IMR-90 (cell line): ENCODE measurements around the gene AP3S1. TPM values are rescaled to one million over a fixed set of nuclear protein-coding genes. Genes with fewer than 3 reads are reported as not detected.

Experiments
- ATAC-seq: fragments of 200-7000 bp; cut with Tn5 transposase; 2 replicates; pipeline ENCODE4 v1.9.1; 2020; ENCODE audit warnings: low read depth, mild to moderate bottlenecking, moderate library complexity
- BruUV-seq: library from RNA; stranded (reverse); fragments of 400-500 nt; replicated peaks from 2 replicates; lab custom pipeline; 2021; lab: Mats Ljungman, UMichigan
- CTCF ChIA-PET: fragments of 300-600 bp; formaldehyde crosslinking; extraction: SDS; loops from one replicate; lab custom pipeline; 2021; ENCODE audit warnings: antibody characterized with exemption; lab: Yijun Ruan, JAX
- POLR2A ChIA-PET: fragments of 300-600 bp; sonication (Branson Sonifier 250); formaldehyde crosslinking; loops from one replicate; lab custom pipeline; 2022; ENCODE audit warnings: antibody characterized with exemption; ENCODE audit not compliant: unreplicated experiment; lab: Charles Lee
- DNase-seq: peaks from one replicate; pipeline ENCODE4 v3.0.0; 2013
- H2AFZ ChIP-seq: replicated peaks from 2 replicates; pipeline ENCODE3; 2013; ENCODE audit warnings: low read length, mild to moderate bottlenecking; ENCODE audit not compliant: poor library complexity
- H2AK5ac ChIP-seq: 2 replicates; pipeline ENCODE4 v1.6.1; 2013; ENCODE audit warnings: low read depth, low read length, inconsistent platforms
- H2AK9ac ChIP-seq: replicated peaks from 2 replicates; pipeline ENCODE3; 2013; ENCODE audit warnings: mild to moderate bottlenecking, low read depth, low read length, moderate library complexity; ENCODE audit not compliant: poor library complexity
- H2BK120ac ChIP-seq: 2 replicates; pipeline ENCODE4 v1.6.1; 2013; ENCODE audit warnings: low read depth, low read length, inconsistent platforms
- H2BK15ac ChIP-seq: 3 replicates; pipeline ENCODE4 v1.6.1; 2013; ENCODE audit warnings: low read depth, low read length, inconsistent platforms
- H2BK20ac ChIP-seq: 2 replicates; pipeline ENCODE4 v1.6.1; 2013; ENCODE audit warnings: low read depth, mild to moderate bottlenecking, inconsistent platforms, low read length, moderate library complexity
- H2BK5ac ChIP-seq: 2 replicates; pipeline ENCODE4 v1.6.1; 2013; ENCODE audit warnings: mild to moderate bottlenecking, low read depth, low read length, inconsistent platforms; ENCODE audit not compliant: poor library complexity, severe bottlenecking
- H3K14ac ChIP-seq: replicated peaks from 2 replicates; pipeline ENCODE4 v1.6.1; 2013; ENCODE audit warnings: low read depth, low read length, inconsistent platforms
- H3K18ac ChIP-seq: 2 replicates; pipeline ENCODE4 v1.6.1; 2013; ENCODE audit warnings: low read depth, low read length, control low read depth
- H3K23ac ChIP-seq: 2 replicates; pipeline ENCODE4 v1.6.1; 2013; ENCODE audit warnings: low read depth, low read length, inconsistent platforms
- H3K27ac ChIP-seq: 2 replicates; pipeline ENCODE4 v1.5.1; 2013; ENCODE audit warnings: mild to moderate bottlenecking, control low read depth, low read length; ENCODE audit not compliant: insufficient read depth
- H3K27me3 ChIP-seq: 2 replicates; pipeline ENCODE4 v1.6.1; 2013; ENCODE audit warnings: low read length; ENCODE audit not compliant: control insufficient read depth, insufficient read depth
- H3K36me3 ChIP-seq: 2 replicates; pipeline ENCODE4 v1.6.1; 2013; ENCODE audit warnings: low read length, mixed read lengths; ENCODE audit not compliant: control insufficient read depth, insufficient read depth
- H3K4ac ChIP-seq: 2 replicates; pipeline ENCODE4 v1.6.1; 2013; ENCODE audit warnings: low read depth, low read length, inconsistent platforms
- H3K4me1 ChIP-seq: 2 replicates; pipeline ENCODE4 v1.6.1; 2013; ENCODE audit warnings: low read length, mixed read lengths; ENCODE audit not compliant: control insufficient read depth, insufficient read depth
- H3K4me2 ChIP-seq: 2 replicates; pipeline ENCODE4 v1.6.1; 2013; ENCODE audit warnings: low read depth, mild to moderate bottlenecking, control low read depth, low read length, moderate library complexity
- H3K4me3 ChIP-seq: 2 replicates; pipeline ENCODE4 v1.5.1; 2013; ENCODE audit warnings: low read depth, mild to moderate bottlenecking, control low read depth, low read length, moderate library complexity; ENCODE audit not compliant: insufficient read depth
- H3K56ac ChIP-seq: 2 replicates; pipeline ENCODE4 v1.6.1; 2013; ENCODE audit warnings: low read length, inconsistent platforms; ENCODE audit not compliant: insufficient read depth; ENCODE audit errors: extremely low read depth
- H3K79me1 ChIP-seq, 2 experiments: 2 replicates each; pipeline ENCODE4 v1.6.1; 2013; ENCODE audit warnings: low read length in 2 of 2, inconsistent platforms in 1 of 2, low read depth in 1 of 2
- H3K9ac ChIP-seq: 2 replicates; pipeline ENCODE4 v1.6.1; 2013; ENCODE audit warnings: low read depth, low read length, control low read depth
- H3K9me1 ChIP-seq: 2 replicates; pipeline ENCODE4 v1.6.1; 2013; ENCODE audit warnings: low read length, inconsistent platforms; ENCODE audit not compliant: insufficient read depth
- H3K9me3 ChIP-seq: 2 replicates; pipeline ENCODE4 v1.6.1; 2013; ENCODE audit warnings: low read length; ENCODE audit not compliant: control insufficient read depth, insufficient read depth
- H4K20me1 ChIP-seq: 2 replicates; pipeline ENCODE4 v1.6.1; 2013; ENCODE audit warnings: low read length, inconsistent platforms; ENCODE audit not compliant: insufficient read depth
- H4K5ac ChIP-seq: 2 replicates; pipeline ENCODE4 v1.6.1; 2013; ENCODE audit warnings: mild to moderate bottlenecking, low read depth, low read length, control low read depth
- H4K8ac ChIP-seq, 2 experiments: 2 replicates each; pipeline ENCODE4 v1.6.1; 2013; ENCODE audit warnings: low read depth in 2 of 2, low read length in 2 of 2, control low read depth in 1 of 2, inconsistent platforms in 1 of 2
- H4K91ac ChIP-seq: 2 replicates; pipeline ENCODE4 v1.6.1; 2013; ENCODE audit warnings: low read depth, low read length, inconsistent platforms; ENCODE audit not compliant: insufficient read depth
- CEBPB ChIP-seq: IDR thresholded peaks from 2 replicates; pipeline ENCODE4 v1.6.1; 2012; ENCODE audit warnings: low read depth, low read length, improper control_type of control experiment
- CTCF ChIP-seq: conservative IDR thresholded peaks from 2 replicates; pipeline ENCODE4 v1.5.1; 2012; ENCODE audit warnings: mild to moderate bottlenecking, low read depth, low read length, improper control_type of control experiment
- MAFK ChIP-seq: IDR thresholded peaks from 2 replicates; pipeline ENCODE4 v1.6.1; 2012; ENCODE audit warnings: low read depth, low read length, improper control_type of control experiment
- MAZ ChIP-seq: IDR thresholded peaks from 2 replicates; pipeline ENCODE4 v1.6.1; 2012; ENCODE audit warnings: low read depth, mild to moderate bottlenecking, low read length, improper control_type of control experiment, moderate library complexity, borderline replicate concordance
- NFE2L2 ChIP-seq: fragments of 150-350 bp; IDR thresholded peaks from 2 replicates; pipeline ENCODE4 v1.6.1; 2016; ENCODE audit warnings: low read depth, mild to moderate bottlenecking, low read length
- RAD21 ChIP-seq: IDR thresholded peaks from 2 replicates; pipeline ENCODE4 v1.6.1; 2012; ENCODE audit warnings: low read length, improper control_type of control experiment
- WGBS, 2 experiments: methylation state at CpG; one replicate each; pipeline versions ENCODE4 v1.1.5 to v1.1.7; 2013; ENCODE audit warnings: missing lambda C conversion rate in 2 of 2; ENCODE audit not compliant: insufficient read length in 1 of 2; ENCODE audit errors: extremely low coverage in 2 of 2; 5-methylcytosine and 5-hydroxymethylcytosine counted together
- dilution Hi-C: fragments of 300-500 bp; cut with HindIII; formaldehyde crosslinking; loops from one replicate; pipeline ENCODE4 v1.14.3; 2018; ENCODE audit warnings: low sequenced_read_pairs; ENCODE audit not compliant: unreplicated experiment
- in situ Hi-C: fragments of 300-500 bp; cut with MboI; formaldehyde crosslinking; loops from 3 replicates; pipeline ENCODE4 v1.14.3; 2019; ENCODE audit warnings: low sequenced_read_pairs, inconsistent platforms, mixed read lengths
- intact Hi-C: fragments of 100-400 bp; cut with micrococcal nuclease; formaldehyde crosslinking; loops from 2 replicates; pipeline ENCODE4 v1.10.0; 2022
- polyA plus RNA-seq, 3 experiments: library from polyadenylated mRNA; depleted of rRNA; stranded (reverse); fragments of >200 nt; gene quantifications; 2 replicates each; pipeline ENCODE4 v1.2.3, GENCODE V29; 2012; ENCODE audit warnings: low replicate concordance in 1 of 3
- total RNA-seq: library from RNA; depleted of rRNA; stranded (reverse); fragments of >200 nt; gene quantifications from 2 replicates; pipeline ENCODE4 v1.2.3, GENCODE V29; 2012

Gene AP3S1
- total and polyA plus RNA-seq, 2 of the 4 experiments (the other 2 are of a cell fraction) = 21.9 to 73.1 TPM

- TF ChIP-seq CTCF = no peak
Observed at GRCh38 chr5:115815006-115815692, 26.6 kb upstream of the AP3S1 start (continued).

- H3K27me3 ChIP-seq = peaks cover 25% of the 10 kb centered on the region
- TF ChIP-seq RAD21 (no peak), CEBPB (no peak), NFE2L2 (no peak), MAZ (no peak), MAFK (no peak)
- H3K27ac ChIP-seq = no peak overlapping the region
- dilution Hi-C loops = no loop called here
- no peak overlapping the region for H2BK15ac ChIP-seq
- no TSS peak for BruUV-seq
- in situ Hi-C loops = loop anchor here (10.0 kb wide), 1 partner anchor 171 kb away; no protein-coding TSS in a partner anchor
- H4K8ac ChIP-seq = no peak overlapping the region
- no peak overlapping the region for H4K5ac ChIP-seq
- peak overlapping the region; percentile 93 for H2AFZ ChIP-seq
- H2AK9ac ChIP-seq = peak overlapping the region; percentile 15
- H3K23ac ChIP-seq = 0 out of 2 replicates have a peak overlapping the region, but pooled peaks have one; percentile 26
- POLR2A ChIA-PET = no interaction called here
- H3K56ac ChIP-seq = no peak overlapping the region
- no peaks in the 10 kb centered on the region for H3K9me3 ChIP-seq
- 2% methylated on average over 17 of the region's 48 CpGs; no CpG with 5 or more reads in 1 of the 2 experiments for WGBS, 2 experiments
- no peak for DNase-seq
- intact Hi-C loops = no loop called here
- H4K91ac ChIP-seq = no peak overlapping the region
- H3K4me1 ChIP-seq = no peaks in the 10 kb centered on the region; the same call in 1 of the 2 replicates
- H3K4ac ChIP-seq = no peak overlapping the region
- H3K36me3 ChIP-seq = no peaks in the 10 kb centered on the region
- H3K14ac ChIP-seq = no peak overlapping the region
- H4K20me1 ChIP-seq = no peaks in the 10 kb centered on the region
- peak overlapping the region; percentile 93 for H3K4me2 ChIP-seq
- H2BK5ac ChIP-seq = no peak overlapping the region
- CTCF ChIA-PET = interaction anchor here (0.6 kb wide), 1 partner anchor 253 kb away, joined by 4 read pairs; no protein-coding TSS in a partner anchor
- peak overlapping the region; percentile 73 for H3K4me3 ChIP-seq
- no peak overlapping the region for H3K18ac ChIP-seq
- H2BK20ac ChIP-seq = no peak overlapping the region
- H3K9me1 ChIP-seq = no peaks in the 10 kb centered on the region
- no peak overlapping the region for H2BK120ac ChIP-seq
- ATAC-seq = peak; percentile 51
- H3K9ac ChIP-seq = no peak overlapping the region; the same call in 1 of the 2 replicates
- H3K79me1 ChIP-seq = no peaks in the 10 kb centered on the region
- no peak overlapping the region for H2AK5ac ChIP-seq
Observed at GRCh38 chr5:115815693-115816225, 26.0 kb upstream of the AP3S1 start.
